HG02798 (cell line): Measurements from ENCODE around the gene PIF1.

Source experiments
- ATAC-seq: cut with Tn5 transposase; IDR thresholded peaks from one replicate; pipeline ENCODE4 v1.9.1; 2021; ENCODE audit warnings: mild to moderate bottlenecking; ENCODE audit not compliant: unreplicated experiment, poor library complexity

The PIF1 gene

GRCh38 chr15:64825431-64826294, at the start of gene PIF1:
PIF1 (minus strand) TSS chr15:64825647; CDS start chr15:64824335, 1,312 bp downstream.
- ATAC-seq = peak; percentile 82

GRCh38 chr15:64870353-64870752, 44.9 kb upstream of the PIF1 start:
- no peak for ATAC-seq

- no peak for ATAC-seq
Measured at GRCh38 chr15:64869501-64869900, 44.1 kb upstream of the PIF1 start.

- no peak for ATAC-seq
Measured at GRCh38 chr15:64865998-64866520, 40.6 kb upstream of the PIF1 start.

- peak; percentile 53 for ATAC-seq
Measured at GRCh38 chr15:64865126-64865997, 39.9 kb upstream of the PIF1 start.

- ATAC-seq = no peak
Measured at GRCh38 chr15:64864068-64864467, 38.6 kb upstream of the PIF1 start.

GRCh38 chr15:64862408-64862807, 37.0 kb upstream of the PIF1 start:
- no peak for ATAC-seq

GRCh38 chr15:64861960-64862359, 36.5 kb upstream of the PIF1 start:
- no peak for ATAC-seq

GRCh38 chr15:64861331-64861730, 35.9 kb upstream of the PIF1 start:
- no peak for ATAC-seq

- ATAC-seq = no peak
Measured at GRCh38 chr15:64859226-64859625, 33.8 kb upstream of the PIF1 start.

GRCh38 chr15:64858021-64858575, 32.7 kb upstream of the PIF1 start:
- ATAC-seq = no peak

- ATAC-seq = no peak
Measured at GRCh38 chr15:64857421-64857820, 32.0 kb upstream of the PIF1 start.

- ATAC-seq = no peak
Measured at GRCh38 chr15:64856429-64857145, 31.1 kb upstream of the PIF1 start.

GRCh38 chr15:64855205-64855975, 29.9 kb upstream of the PIF1 start:
- no peak for ATAC-seq

GRCh38 chr15:64854526-64854925, 29.1 kb upstream of the PIF1 start:
- no peak for ATAC-seq

- ATAC-seq = no peak
Measured at GRCh38 chr15:64854041-64854440, 28.6 kb upstream of the PIF1 start.

- no peak for ATAC-seq
Measured at GRCh38 chr15:64851503-64851840, 26.0 kb upstream of the PIF1 start.

- ATAC-seq = no peak
Measured at GRCh38 chr15:64850778-64851502, 25.5 kb upstream of the PIF1 start.
